Osteocyte (in vitro differentiated cells): Measurements from ENCODE around the gene CFAP77. TPM values are rescaled to one million over a fixed set of nuclear protein-coding genes. Genes with fewer than 3 reads are reported as not detected.

Source experiments
- DNase-seq: peaks from one replicate; pipeline ENCODE4 v3.0.0; 2021; ENCODE audit warnings: mixed read lengths; ENCODE audit not compliant: unreplicated experiment; ENCODE audit errors: extremely low spot score
- H3K27ac Mint-ChIP-seq: one replicate; pipeline ENCODE4 v1.8.0; 2021; ENCODE audit warnings: mild to moderate bottlenecking, mixed read lengths; ENCODE audit not compliant: unreplicated experiment
- H3K27me3 Mint-ChIP-seq: one replicate; pipeline ENCODE4 v1.8.0; 2021; ENCODE audit warnings: mixed read lengths; ENCODE audit not compliant: unreplicated experiment
- H3K36me3 Mint-ChIP-seq: one replicate; pipeline ENCODE4 v1.8.0; 2021; ENCODE audit warnings: mixed read lengths; ENCODE audit not compliant: unreplicated experiment
- H3K4me1 Mint-ChIP-seq: one replicate; pipeline ENCODE4 v1.8.0; 2021; ENCODE audit warnings: mixed read lengths; ENCODE audit not compliant: unreplicated experiment
- H3K4me3 Mint-ChIP-seq: one replicate; pipeline ENCODE4 v1.8.0; 2021; ENCODE audit warnings: mild to moderate bottlenecking, moderate library complexity, mixed read lengths; ENCODE audit not compliant: unreplicated experiment
- H3K9me3 Mint-ChIP-seq: one replicate; pipeline ENCODE4 v1.8.0; 2021; ENCODE audit warnings: mixed read lengths; ENCODE audit not compliant: unreplicated experiment
- CTCF ChIP-seq: fragments of 200-600 bp; sonication (generic); IDR thresholded peaks from 2 replicates; pipeline ENCODE4 v1.5.0; 2021; ENCODE audit warnings: antibody characterized with exemption, mild to moderate bottlenecking, moderate library complexity
- total RNA-seq: library from RNA; stranded (reverse); gene quantifications from 2 replicates; pipeline ENCODE4 v1.2.1, GENCODE V29; 2021

CFAP77 gene
- total RNA-seq, 1 donor from 2014 or later, result 0.48 TPM

- peaks cover 45% of the 10 kb centered on the region for H3K27me3 Mint-ChIP-seq
- TF ChIP-seq CTCF, result no peak
- no peak overlapping the region for H3K27ac Mint-ChIP-seq
- H3K9me3 Mint-ChIP-seq, result no peaks in the 10 kb centered on the region
- H3K4me3 Mint-ChIP-seq, result no peak overlapping the region
- DNase-seq, result no peak
- H3K4me1 Mint-ChIP-seq, result no peaks in the 10 kb centered on the region
- H3K36me3 Mint-ChIP-seq, result no peaks in the 10 kb centered on the region
Observed at GRCh38 chr9:132478353-132479050, 68.5 kb downstream of the CFAP77 start.

GRCh38 chr9:132479733-132480132, 69.7 kb downstream of the CFAP77 start:
- DNase-seq, result no peak
- no peak overlapping the region for H3K27ac Mint-ChIP-seq
- no peaks in the 10 kb centered on the region for H3K4me1 Mint-ChIP-seq
- TF ChIP-seq CTCF, result no peak
- no peak overlapping the region for H3K4me3 Mint-ChIP-seq
- H3K9me3 Mint-ChIP-seq, result no peaks in the 10 kb centered on the region
- H3K36me3 Mint-ChIP-seq, result no peaks in the 10 kb centered on the region
- H3K27me3 Mint-ChIP-seq, result peaks cover 41% of the 10 kb centered on the region

- Mint-ChIP-seq H3K27me3 (peaks cover 28% of the 10 kb centered on the region), H3K4me1 (no peaks in the 10 kb centered on the region), H3K9me3 (no peaks in the 10 kb centered on the region), H3K36me3 (no peaks in the 10 kb centered on the region), H3K4me3 (no peak overlapping the region), H3K27ac (no peak overlapping the region)
- DNase-seq, result no peak
- no peak for TF ChIP-seq CTCF
Observed at GRCh38 chr9:132481053-132481849, 71.2 kb downstream of the CFAP77 start.

GRCh38 chr9:132482196-132482813, 72.3 kb downstream of the CFAP77 start:
- no peaks in the 10 kb centered on the region for H3K4me1 Mint-ChIP-seq
- no peak overlapping the region for H3K27ac Mint-ChIP-seq
- no peaks in the 10 kb centered on the region for H3K36me3 Mint-ChIP-seq
- H3K4me3 Mint-ChIP-seq, result no peak overlapping the region
- H3K27me3 Mint-ChIP-seq, result peaks cover 30% of the 10 kb centered on the region
- no peak for TF ChIP-seq CTCF
- H3K9me3 Mint-ChIP-seq, result no peaks in the 10 kb centered on the region
- no peak for DNase-seq

GRCh38 chr9:132485393-132485792, 75.4 kb downstream of the CFAP77 start:
- Mint-ChIP-seq H3K9me3 (no peaks in the 10 kb centered on the region), H3K4me3 (no peak overlapping the region), H3K36me3 (no peaks in the 10 kb centered on the region), H3K27me3 (peaks cover 51% of the 10 kb centered on the region), H3K4me1 (no peaks in the 10 kb centered on the region), H3K27ac (no peak overlapping the region)
- no peak for TF ChIP-seq CTCF
- no peak for DNase-seq
